Nephron (organoid): ENCODE measurements around the gene VAV1.
A peak's percentile ranks its signal among the peaks of the same experiment; 100 is the strongest.

Experiments used
- H3K27ac Mint-ChIP-seq, 3 experiments: 2 replicates each; pipeline ENCODE4 v1.8.0; 2020; ENCODE audit warnings: mixed read lengths in 3 of 3, mild to moderate bottlenecking in 2 of 3, moderate library complexity in 1 of 3
- H3K27me3 Mint-ChIP-seq: 2 replicates; pipeline ENCODE4 v1.8.0; 2021; ENCODE audit warnings: low read depth, mild to moderate bottlenecking, moderate library complexity, mixed read lengths
- H3K36me3 Mint-ChIP-seq: 2 replicates; pipeline ENCODE4 v1.8.0; 2020; ENCODE audit warnings: low read depth, mixed read lengths
- H3K4me1 Mint-ChIP-seq: 2 replicates; pipeline ENCODE4 v1.8.0; 2020; ENCODE audit warnings: mixed read lengths
- H3K4me3 Mint-ChIP-seq, 3 experiments: 2 replicates each; pipeline ENCODE4 v1.8.0; 2020; ENCODE audit warnings: mild to moderate bottlenecking in 3 of 3, mixed read lengths in 3 of 3, moderate library complexity in 2 of 3
- H3K9me3 Mint-ChIP-seq: 2 replicates; pipeline ENCODE4 v1.8.0; 2020; ENCODE audit warnings: mixed read lengths
- CTCF ChIP-seq, 3 experiments: fragments of 200-600 bp; sonication (generic); IDR thresholded peaks; one replicate each; pipeline ENCODE4 v1.5.0; 2021; ENCODE audit warnings: antibody characterized with exemption in 3 of 3; ENCODE audit not compliant: unreplicated experiment in 3 of 3

Gene VAV1

GRCh38 chr19:6739390-6739882, 33.1 kb upstream of the VAV1 start, which contains the start of gene TRIP10:
Gene TRIP10 (plus strand): TSS chr19:6739680. CDS start chr19:6739762, 82 bp downstream.
- H3K4me3 Mint-ChIP-seq, result peak within 1 kb of the TSS; percentile 93 to 99 (median 98)
- TF ChIP-seq CTCF (IDR thresholded peaks at IDR 0.05; ENCODE audit: unreplicated experiment in 3 of 3), result no peak
- H3K4me1 Mint-ChIP-seq, result peaks cover 61% of the 10 kb centered on the region
- peaks cover 19% of the 10 kb centered on the region for H3K36me3 Mint-ChIP-seq
- peak within 1 kb of the TSS; percentile 90 to 98 (median 96) for H3K27ac Mint-ChIP-seq
- H3K9me3 Mint-ChIP-seq, result no peaks in the 10 kb centered on the region
- no peaks in the 10 kb centered on the region for H3K27me3 Mint-ChIP-seq

- no peak for TF ChIP-seq CTCF (IDR thresholded peaks at IDR 0.05; ENCODE audit: unreplicated experiment in 3 of 3)
- no peak overlapping the region for H3K27ac Mint-ChIP-seq
- H3K27me3 Mint-ChIP-seq, result no peaks in the 10 kb centered on the region
- no peaks in the 10 kb centered on the region for H3K9me3 Mint-ChIP-seq
- peak overlapping the region; percentile 86 to 90 (median 90) for H3K4me3 Mint-ChIP-seq
- peaks cover 67% of the 10 kb centered on the region for H3K4me1 Mint-ChIP-seq
- H3K36me3 Mint-ChIP-seq, result peaks cover 18% of the 10 kb centered on the region
Observed at GRCh38 chr19:6739883-6740588, 32.5 kb upstream of the VAV1 start.

GRCh38 chr19:6740589-6741343, 31.7 kb upstream of the VAV1 start:
- Mint-ChIP-seq H3K9me3 (no peaks in the 10 kb centered on the region), H3K4me3 (peak overlapping the region; percentile 86 to 90 (median 90)), H3K27ac (peak overlapping the region; percentile 58 to 83 (median 72)), H3K36me3 (peaks cover 25% of the 10 kb centered on the region), H3K4me1 (peaks cover 74% of the 10 kb centered on the region), H3K27me3 (no peaks in the 10 kb centered on the region)
- no peak for TF ChIP-seq CTCF (IDR thresholded peaks at IDR 0.05; ENCODE audit: unreplicated experiment in 3 of 3)

GRCh38 chr19:6743066-6743465, 29.4 kb upstream of the VAV1 start:
- peaks cover 44% of the 10 kb centered on the region for H3K36me3 Mint-ChIP-seq
- peak overlapping the region; percentile 68 to 83 (median 82) for H3K4me3 Mint-ChIP-seq
- no peaks in the 10 kb centered on the region for H3K27me3 Mint-ChIP-seq
- TF ChIP-seq CTCF (IDR thresholded peaks at IDR 0.05; ENCODE audit: unreplicated experiment in 3 of 3), result no peak
- H3K4me1 Mint-ChIP-seq, result peaks cover 60% of the 10 kb centered on the region
- no peaks in the 10 kb centered on the region for H3K9me3 Mint-ChIP-seq
- H3K27ac Mint-ChIP-seq, result peak overlapping the region; percentile 88 to 95 (median 94)

- Mint-ChIP-seq H3K36me3 (peaks cover 52% of the 10 kb centered on the region), H3K27ac (peak overlapping the region; percentile 88 to 95 (median 94)), H3K4me1 (peaks cover 52% of the 10 kb centered on the region), H3K27me3 (no peaks in the 10 kb centered on the region), H3K9me3 (no peaks in the 10 kb centered on the region), H3K4me3 (peak overlapping the region; percentile 72 to 86 (median 81))
- TF ChIP-seq CTCF (IDR thresholded peaks at IDR 0.05; ENCODE audit: unreplicated experiment in 3 of 3), result no peak
Observed at GRCh38 chr19:6743714-6744380, 28.7 kb upstream of the VAV1 start.
